ENCODE measurements around the gene DAPK1.

- no peak for TF ChIP-seq CTCF (IDR thresholded peaks at IDR 0.05; ENCODE audit: poor library complexity)
- TF ChIP-seq EZH2 (IDR thresholded peaks at IDR 0.05; ENCODE audit: borderline replicate concordance): no peak
Observed at GRCh38 chr9:87748881-87749280, 251.2 kb downstream of the DAPK1 start.
